Heart left ventricle (tissue), 16 donors: ENCODE measurements around the gene TOMM5. TPM values are rescaled to one million over a fixed set of nuclear protein-coding genes. Genes with fewer than 3 reads are reported as not detected.

Experiments
- ATAC-seq, 4 donors: fragments of 200-7000 bp; cut with Tn5 transposase; one replicate each; pipeline ENCODE4 v1.9.1; 2020 to 2022; ENCODE audit warnings: moderate library complexity in 4 of 4, mild to moderate bottlenecking in 3 of 4, moderate number of reproducible peaks in 1 of 4
- DNase-seq, 5 donors: peaks; one replicate each; pipeline ENCODE4 v3.0.0-alpha.2; 2020
- H3K27ac ChIP-seq, 12 donors: fragments of 200-600 bp; sonication (generic) in 4 of 12; one replicate each; pipeline versions ENCODE4 v1.5.0 to v1.8.0; 2016 to 2022; ENCODE audit warnings: mild to moderate bottlenecking in 2 of 12
- H3K27me3 ChIP-seq, 9 donors: fragments of 200-600 bp; sonication (generic) in 2 of 9; one replicate each; pipeline versions ENCODE4 v1.5.1 to v1.8.0; 2016 to 2022; ENCODE audit warnings: mild to moderate bottlenecking in 3 of 9
- H3K36me3 ChIP-seq, 9 donors: fragments of 200-600 bp; sonication (generic) in 2 of 9; one replicate each; pipeline versions ENCODE4 v1.5.0 to v1.8.0; 2018 to 2022; ENCODE audit warnings: mild to moderate bottlenecking in 2 of 9
- H3K4me1 ChIP-seq, 12 donors: fragments of 200-600 bp; sonication (generic) in 4 of 12; one replicate each; pipeline versions ENCODE4 v1.5.0 to v1.8.0; 2016 to 2022; ENCODE audit warnings: mild to moderate bottlenecking in 3 of 12
- H3K4me3 ChIP-seq, 12 donors: fragments of 200-600 bp; sonication (generic) in 4 of 12; one replicate each; pipeline versions ENCODE4 v1.5.0 to v1.8.0; 2017 to 2022; ENCODE audit warnings: mild to moderate bottlenecking in 9 of 12, moderate library complexity in 4 of 12
- H3K9me3 ChIP-seq, 12 donors: fragments of 200-600 bp; sonication (generic) in 4 of 12; one replicate each; pipeline versions ENCODE4 v1.5.0 to v1.8.0; 2016 to 2022; ENCODE audit warnings: mild to moderate bottlenecking in 1 of 12
- CTCF ChIP-seq, 12 donors: fragments of 200-600 bp; sonication (generic) in 4 of 12; IDR thresholded peaks; one replicate each; pipeline versions ENCODE4 v1.5.0 to v1.8.0; 2018 to 2022; ENCODE audit warnings: antibody characterized with exemption in 12 of 12, mild to moderate bottlenecking in 5 of 12
- POLR2A ChIP-seq, 2 donors: fragments of 450-650 bp; IDR thresholded peaks; one replicate each; pipeline ENCODE4 v1.6.1; 2017; ENCODE audit warnings: antibody characterized with exemption in 2 of 2, mild to moderate bottlenecking in 2 of 2, moderate library complexity in 2 of 2
- WGBS, 4 donors: extraction: QIAGEN DNeasy Blood & Tissue Kit in 2 of 4; methylation state at CpG; one replicate each; pipeline versions ENCODE4 v1.1.5 to v1.1.7; 2013 to 2018; 5-methylcytosine and 5-hydroxymethylcytosine counted together
- intact Hi-C, 10 donors: fragments of 100-400 bp; cut with DNase I; formaldehyde crosslinking; loops; one replicate each; pipeline versions ENCODE4 v1.11.1 to v1.14.2; 2022
- polyA plus RNA-seq, 2 donors: library from polyadenylated mRNA; stranded (reverse); fragments of 200-250 nt; gene quantifications; one replicate each; pipeline ENCODE4 v1.2.3, GENCODE V29; 2013
- total RNA-seq, 9 donors: library from RNA; depleted of rRNA in 2 of 9; stranded (reverse); fragments of >200 nt in 2 of 9; fragmentation: NEBNext Ultra II Directional in 3 of 9; extraction: Animal tissue kit (Norgen Biotek cat#: 25700) in 3 of 9; gene quantifications; one replicate each; pipeline versions ENCODE4 v1.1.0 to v1.2.4, GENCODE V29; 2016 to 2023
- donor health status: ischemic (EF 13 %, LVEDD 7.1; RV severe dilation, severe dysfunction).
- donor health status: healthy with polysubstance abuse.
- donor health status: DM: no; HTN: yes; CAD: no.
- donor health status: DM: no; HTN: no; CAD: no.
- donor health status: ischemic (EF 25% LVEDD 6.9; RV normal size, moderate dysfunction).
- donor health status: ischemic (EF 25% LVEDD 5.7; RV mildly dilated, moderate dysfunction).
- donor health status: healthy.
- donor health status: DM: yes; HTN: yes; CAD: no.
- donor health status: ischemic (EF 35%, LVEDD 5.7; RV mildly dilated, moderate dysfunction).
- donor health status: nonischemic (EF 11% LVEDD 7.7; RV severe dilation, severe dysfunction).
- donor health status: DM: yes; HTN: yes; CAD: no.
- donor health status: PGD.
- donor health status: ischemic (EF 29% LVEDD 5.4; RV normal size, mild dysfunction).
- donor health status: nonischemic (EF 23%, LVEDD 6.1; RV moderate dilation, normal function).

Gene TOMM5
- total and polyA plus RNA-seq, 11 donors = 39.7 to 139 (median 50.4) TPM

GRCh38 chr9:37551888-37552287 lies 40.5 kb downstream of the TOMM5 start:
- no peaks in the 10 kb centered on the region for H3K4me1 ChIP-seq
- intact Hi-C loops = no loop called here
- H3K27me3 ChIP-seq = no peaks in the 10 kb centered on the region
- no peaks in the 10 kb centered on the region for H3K36me3 ChIP-seq
- H3K27ac ChIP-seq = no peak overlapping the region
- H3K9me3 ChIP-seq = no peaks in the 10 kb centered on the region
- WGBS, 4 donors = 89 to 97% (median 93%) methylated on average over 2 of the region's 2 CpGs
- H3K4me3 ChIP-seq = no peak overlapping the region
- TF ChIP-seq CTCF (IDR thresholded peaks at IDR 0.05) = no peak
- no peak for TF ChIP-seq POLR2A (IDR thresholded peaks at IDR 0.05)
- DNase-seq = no peak
- ATAC-seq = no peak

GRCh38 chr9:37551468-37551867 lies 40.9 kb downstream of the TOMM5 start:
- H3K27ac ChIP-seq = no peak overlapping the region
- H3K4me1 ChIP-seq = no peaks in the 10 kb centered on the region
- TF ChIP-seq POLR2A (IDR thresholded peaks at IDR 0.05) = no peak
- no peak for TF ChIP-seq CTCF (IDR thresholded peaks at IDR 0.05)
- no peak overlapping the region for H3K4me3 ChIP-seq
- no peaks in the 10 kb centered on the region for H3K9me3 ChIP-seq
- no peaks in the 10 kb centered on the region for H3K36me3 ChIP-seq
- intact Hi-C loops = no loop called here
- ATAC-seq = no peak
- H3K27me3 ChIP-seq = no peaks in the 10 kb centered on the region
- 89 to 94% (median 92%) methylated on average over 3 of the region's 3 CpGs for WGBS, 4 donors
- DNase-seq = no peak

GRCh38 chr9:37550781-37551180 lies 41.6 kb downstream of the TOMM5 start:
- no peak overlapping the region for H3K27ac ChIP-seq

GRCh38 chr9:37549527-37549926 lies 42.9 kb downstream of the TOMM5 start:
- Histone ChIP-seq H3K9me3 (no peaks in the 10 kb centered on the region), H3K27ac (no peak overlapping the region), H3K27me3 (no peaks in the 10 kb centered on the region), H3K4me1 (no peaks in the 10 kb centered on the region), H3K36me3 (no peaks in the 10 kb centered on the region), H3K4me3 (no peak overlapping the region)
- intact Hi-C loops = no loop called here
- no peak for TF ChIP-seq CTCF (IDR thresholded peaks at IDR 0.05)
- no peak for TF ChIP-seq POLR2A (IDR thresholded peaks at IDR 0.05)
- no peak for DNase-seq
- ATAC-seq = no peak

More at GRCh38 chr9:37550781-37551180, 41.6 kb downstream of the TOMM5 start:
- 75 to 100% (median 93%) methylated on average over 1 of the region's 1 CpG for WGBS, 4 donors
- DNase-seq = no peak
- no peak for ATAC-seq
- TF ChIP-seq CTCF (IDR thresholded peaks at IDR 0.05) = no peak
- TF ChIP-seq POLR2A (IDR thresholded peaks at IDR 0.05) = no peak
- H3K4me1 ChIP-seq = no peaks in the 10 kb centered on the region
- no peaks in the 10 kb centered on the region for H3K36me3 ChIP-seq
- no peaks in the 10 kb centered on the region for H3K9me3 ChIP-seq
- H3K27me3 ChIP-seq = no peaks in the 10 kb centered on the region
- intact Hi-C loops = no loop called here
- no peak overlapping the region for H3K4me3 ChIP-seq
